Measurements from ENCODE around the gene STARD3.

DNA sequence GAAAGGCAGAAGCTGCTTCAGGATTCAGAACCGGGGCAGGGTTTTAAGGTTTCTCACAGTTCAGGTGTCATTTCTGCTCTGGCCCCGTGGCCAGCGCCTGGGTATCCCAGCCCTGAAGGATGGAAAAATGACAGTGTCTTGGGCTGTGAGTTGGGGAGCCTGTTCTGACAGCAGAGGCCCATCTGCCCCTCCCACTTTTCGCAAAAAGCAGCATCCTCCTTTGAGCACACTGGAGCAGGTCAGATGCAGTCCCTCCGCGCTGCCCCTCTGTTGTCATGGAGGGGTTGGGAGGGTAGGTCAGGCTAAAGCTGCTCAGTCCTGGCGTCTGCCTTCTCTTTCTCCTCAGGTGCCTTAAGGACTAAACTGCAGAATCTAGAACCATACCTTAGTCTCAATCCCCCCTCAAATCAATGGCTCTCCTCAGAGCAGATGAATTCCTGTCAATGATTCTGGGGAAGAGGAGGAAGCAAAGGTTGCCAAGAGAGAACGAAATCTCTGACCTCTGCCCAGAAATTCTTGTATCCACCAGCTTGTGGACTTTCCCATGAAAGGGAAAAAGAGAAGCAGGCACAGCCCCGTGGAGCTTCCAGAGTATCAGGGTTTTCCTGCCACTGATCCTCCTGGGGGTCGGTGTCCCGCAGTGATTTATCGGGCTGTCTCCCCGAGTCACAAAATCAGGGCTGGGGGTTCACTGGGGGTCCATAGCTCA, 36.5 kb upstream of the STARD3 start:
- TF ChIP-seq CTCF (conservative IDR thresholded peaks at IDR 0.05) (no peak), ZFX (IDR thresholded peaks at IDR 0.05) (no peak)

All from C4-2B (cell line).